Liver (tissue), 3 donors: Measurements from ENCODE around the gene TTC22.

Experiments used
- EGR1 ChIP-seq, 2 donors: IDR thresholded peaks; 2 replicates each; pipeline ENCODE4 v1.6.1; 2016 to 2018; ENCODE audit warnings: antibody characterized with exemption in 2 of 2, low read depth in 2 of 2
- GABPA ChIP-seq, 2 donors: IDR thresholded peaks in 1 of 2; conservative IDR thresholded peaks in 1 of 2; 2 replicates each; pipeline ENCODE4 v1.6.1; 2016; ENCODE audit warnings: antibody characterized with exemption in 2 of 2, mild to moderate bottlenecking in 1 of 2, moderate library complexity in 1 of 2
- JUND ChIP-seq, 2 donors: IDR thresholded peaks; 2 replicates each; pipeline ENCODE4 v1.6.1; 2016; ENCODE audit warnings: antibody characterized with exemption in 2 of 2
- TAF1 ChIP-seq: conservative IDR thresholded peaks from 2 replicates; pipeline ENCODE4 v1.6.1; 2016; ENCODE audit warnings: antibody characterized with exemption, mild to moderate bottlenecking
- YY1 ChIP-seq: IDR thresholded peaks from 2 replicates; pipeline ENCODE4 v1.6.1; 2016; ENCODE audit warnings: antibody characterized with exemption, mild to moderate bottlenecking
- TF ChIP-seq, protein P1 (sequence below): fragments of 150-350 bp; IDR thresholded peaks from 2 replicates; pipeline ENCODE4 v1.5.1; 2017; ENCODE audit warnings: improper control_type of control experiment, low read depth, low read length; ENCODE audit not compliant: missing input control
- TF ChIP-seq, protein P2 (sequence below): IDR thresholded peaks from 2 replicates; pipeline ENCODE4 v1.6.1; 2016; ENCODE audit warnings: antibody characterized with exemption
- TF ChIP-seq, protein P3 (sequence below): IDR thresholded peaks from 2 replicates; pipeline ENCODE4 v1.6.1; 2016; ENCODE audit warnings: antibody characterized with exemption, mild to moderate bottlenecking
- TF ChIP-seq, protein P4 (sequence below): IDR thresholded peaks from 2 replicates; pipeline ENCODE4 v1.6.1; 2016; ENCODE audit warnings: antibody characterized with exemption
- TF ChIP-seq, protein P5 (sequence below): IDR thresholded peaks from 2 replicates; pipeline ENCODE4 v1.6.1; 2016; ENCODE audit warnings: antibody characterized with exemption
- donor health status: healthy.
- donor health status: healthy.

DNA sequence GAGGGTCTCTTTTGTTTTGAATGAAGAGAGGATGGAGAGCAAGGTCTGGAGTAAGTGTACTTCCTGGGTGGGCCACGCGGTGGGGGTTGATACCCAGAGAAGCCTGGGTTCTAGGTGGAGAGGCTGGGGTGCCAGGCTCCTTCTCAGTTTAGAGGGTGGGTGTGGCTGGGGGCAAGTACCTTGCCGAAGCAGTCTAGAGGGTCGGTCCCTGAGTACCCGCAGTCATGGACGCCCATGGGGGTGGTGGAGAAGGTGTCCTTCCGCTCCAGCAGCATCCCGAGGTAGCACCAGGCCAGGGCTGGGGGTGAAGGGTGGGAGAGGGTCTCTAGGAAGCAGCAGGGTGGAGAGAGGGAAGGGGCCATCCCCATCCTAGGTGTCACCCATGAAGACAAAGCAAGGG, 14.3 kb downstream of the TTC22 start:
- TF ChIP-seq, protein P1, sequence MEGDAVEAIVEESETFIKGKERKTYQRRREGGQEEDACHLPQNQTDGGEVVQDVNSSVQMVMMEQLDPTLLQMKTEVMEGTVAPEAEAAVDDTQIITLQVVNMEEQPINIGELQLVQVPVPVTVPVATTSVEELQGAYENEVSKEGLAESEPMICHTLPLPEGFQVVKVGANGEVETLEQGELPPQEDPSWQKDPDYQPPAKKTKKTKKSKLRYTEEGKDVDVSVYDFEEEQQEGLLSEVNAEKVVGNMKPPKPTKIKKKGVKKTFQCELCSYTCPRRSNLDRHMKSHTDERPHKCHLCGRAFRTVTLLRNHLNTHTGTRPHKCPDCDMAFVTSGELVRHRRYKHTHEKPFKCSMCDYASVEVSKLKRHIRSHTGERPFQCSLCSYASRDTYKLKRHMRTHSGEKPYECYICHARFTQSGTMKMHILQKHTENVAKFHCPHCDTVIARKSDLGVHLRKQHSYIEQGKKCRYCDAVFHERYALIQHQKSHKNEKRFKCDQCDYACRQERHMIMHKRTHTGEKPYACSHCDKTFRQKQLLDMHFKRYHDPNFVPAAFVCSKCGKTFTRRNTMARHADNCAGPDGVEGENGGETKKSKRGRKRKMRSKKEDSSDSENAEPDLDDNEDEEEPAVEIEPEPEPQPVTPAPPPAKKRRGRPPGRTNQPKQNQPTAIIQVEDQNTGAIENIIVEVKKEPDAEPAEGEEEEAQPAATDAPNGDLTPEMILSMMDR = no peak
- TF ChIP-seq, protein P2, sequence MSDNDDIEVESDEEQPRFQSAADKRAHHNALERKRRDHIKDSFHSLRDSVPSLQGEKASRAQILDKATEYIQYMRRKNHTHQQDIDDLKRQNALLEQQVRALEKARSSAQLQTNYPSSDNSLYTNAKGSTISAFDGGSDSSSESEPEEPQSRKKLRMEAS = no peak
- TF ChIP-seq, protein P3, sequence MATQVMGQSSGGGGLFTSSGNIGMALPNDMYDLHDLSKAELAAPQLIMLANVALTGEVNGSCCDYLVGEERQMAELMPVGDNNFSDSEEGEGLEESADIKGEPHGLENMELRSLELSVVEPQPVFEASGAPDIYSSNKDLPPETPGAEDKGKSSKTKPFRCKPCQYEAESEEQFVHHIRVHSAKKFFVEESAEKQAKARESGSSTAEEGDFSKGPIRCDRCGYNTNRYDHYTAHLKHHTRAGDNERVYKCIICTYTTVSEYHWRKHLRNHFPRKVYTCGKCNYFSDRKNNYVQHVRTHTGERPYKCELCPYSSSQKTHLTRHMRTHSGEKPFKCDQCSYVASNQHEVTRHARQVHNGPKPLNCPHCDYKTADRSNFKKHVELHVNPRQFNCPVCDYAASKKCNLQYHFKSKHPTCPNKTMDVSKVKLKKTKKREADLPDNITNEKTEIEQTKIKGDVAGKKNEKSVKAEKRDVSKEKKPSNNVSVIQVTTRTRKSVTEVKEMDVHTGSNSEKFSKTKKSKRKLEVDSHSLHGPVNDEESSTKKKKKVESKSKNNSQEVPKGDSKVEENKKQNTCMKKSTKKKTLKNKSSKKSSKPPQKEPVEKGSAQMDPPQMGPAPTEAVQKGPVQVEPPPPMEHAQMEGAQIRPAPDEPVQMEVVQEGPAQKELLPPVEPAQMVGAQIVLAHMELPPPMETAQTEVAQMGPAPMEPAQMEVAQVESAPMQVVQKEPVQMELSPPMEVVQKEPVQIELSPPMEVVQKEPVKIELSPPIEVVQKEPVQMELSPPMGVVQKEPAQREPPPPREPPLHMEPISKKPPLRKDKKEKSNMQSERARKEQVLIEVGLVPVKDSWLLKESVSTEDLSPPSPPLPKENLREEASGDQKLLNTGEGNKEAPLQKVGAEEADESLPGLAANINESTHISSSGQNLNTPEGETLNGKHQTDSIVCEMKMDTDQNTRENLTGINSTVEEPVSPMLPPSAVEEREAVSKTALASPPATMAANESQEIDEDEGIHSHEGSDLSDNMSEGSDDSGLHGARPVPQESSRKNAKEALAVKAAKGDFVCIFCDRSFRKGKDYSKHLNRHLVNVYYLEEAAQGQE = no peak
- TF ChIP-seq, protein P4, sequence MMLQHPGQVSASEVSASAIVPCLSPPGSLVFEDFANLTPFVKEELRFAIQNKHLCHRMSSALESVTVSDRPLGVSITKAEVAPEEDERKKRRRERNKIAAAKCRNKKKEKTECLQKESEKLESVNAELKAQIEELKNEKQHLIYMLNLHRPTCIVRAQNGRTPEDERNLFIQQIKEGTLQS = no peak
- TF ChIP-seq TAF1 = no peak
- TF ChIP-seq JUND (IDR thresholded peaks at IDR 0.05) = no peak
- TF ChIP-seq, protein P5, sequence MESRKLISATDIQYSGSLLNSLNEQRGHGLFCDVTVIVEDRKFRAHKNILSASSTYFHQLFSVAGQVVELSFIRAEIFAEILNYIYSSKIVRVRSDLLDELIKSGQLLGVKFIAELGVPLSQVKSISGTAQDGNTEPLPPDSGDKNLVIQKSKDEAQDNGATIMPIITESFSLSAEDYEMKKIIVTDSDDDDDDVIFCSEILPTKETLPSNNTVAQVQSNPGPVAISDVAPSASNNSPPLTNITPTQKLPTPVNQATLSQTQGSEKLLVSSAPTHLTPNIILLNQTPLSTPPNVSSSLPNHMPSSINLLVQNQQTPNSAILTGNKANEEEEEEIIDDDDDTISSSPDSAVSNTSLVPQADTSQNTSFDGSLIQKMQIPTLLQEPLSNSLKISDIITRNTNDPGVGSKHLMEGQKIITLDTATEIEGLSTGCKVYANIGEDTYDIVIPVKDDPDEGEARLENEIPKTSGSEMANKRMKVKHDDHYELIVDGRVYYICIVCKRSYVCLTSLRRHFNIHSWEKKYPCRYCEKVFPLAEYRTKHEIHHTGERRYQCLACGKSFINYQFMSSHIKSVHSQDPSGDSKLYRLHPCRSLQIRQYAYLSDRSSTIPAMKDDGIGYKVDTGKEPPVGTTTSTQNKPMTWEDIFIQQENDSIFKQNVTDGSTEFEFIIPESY = no peak
- no peak for TF ChIP-seq GABPA (IDR thresholded peaks at IDR 0.05 in 1 of 2, conservative IDR thresholded peaks at IDR 0.05 in 1 of 2)
- TF ChIP-seq EGR1 (IDR thresholded peaks at IDR 0.05; ENCODE audit: low read depth in 2 of 2) = no peak
- TF ChIP-seq YY1 = no peak
